Inflammatory macrophage treated with lipopolysaccharide for 4 hours (primary cell): ENCODE data around the gene PA2G4.

ENCODE experiments used
- DNase-seq: peaks from one replicate; pipeline ENCODE4 v3.0.0-alpha.2; 2020

The PA2G4 gene

DNA sequence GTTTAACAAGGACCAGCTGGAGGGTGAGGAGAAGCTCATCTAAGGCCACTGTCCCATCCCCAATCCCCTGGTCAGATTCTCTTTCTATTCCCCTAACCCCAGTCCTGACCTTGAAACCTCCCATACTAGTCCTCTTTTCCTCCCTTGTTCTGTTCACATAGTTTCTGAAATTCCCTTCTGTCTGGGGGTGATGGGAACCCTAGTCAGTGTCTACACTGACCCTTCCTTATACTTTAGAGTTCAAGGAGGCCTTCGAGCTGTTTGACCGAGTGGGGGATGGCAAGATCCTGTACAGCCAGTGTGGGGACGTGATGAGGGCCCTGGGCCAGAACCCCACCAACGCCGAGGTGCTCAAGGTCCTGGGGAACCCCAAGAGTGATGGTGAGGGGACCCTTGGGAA, 50.5 kb downstream of the PA2G4 start:
- DNase-seq, result no peak

DNA sequence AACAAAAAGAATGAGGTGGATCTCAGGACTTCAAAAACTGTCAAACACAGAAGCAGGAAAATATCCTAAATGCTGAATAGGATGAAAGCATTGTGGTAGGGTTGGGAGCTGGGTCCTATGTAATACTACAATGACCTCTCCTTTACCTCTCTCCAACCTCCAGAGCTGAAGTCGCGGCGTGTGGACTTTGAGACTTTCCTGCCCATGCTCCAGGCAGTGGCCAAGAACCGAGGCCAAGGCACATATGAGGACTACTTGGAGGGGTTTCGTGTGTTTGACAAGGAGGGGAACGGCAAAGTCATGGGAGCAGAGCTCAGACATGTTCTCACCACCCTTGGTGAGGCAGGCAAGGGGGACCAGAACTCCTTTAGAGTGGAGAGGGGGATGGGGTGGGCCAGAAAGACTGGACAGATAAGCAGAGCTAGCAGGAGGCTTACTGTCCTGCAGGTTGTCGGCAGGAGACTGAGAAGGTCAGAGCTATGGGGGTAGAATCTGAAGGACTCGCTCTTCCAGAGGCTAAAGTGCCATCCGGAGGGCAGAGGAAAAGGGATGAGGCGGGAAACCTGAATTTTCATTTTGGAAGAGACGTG, 51.0 kb downstream of the PA2G4 start:
- no peak for DNase-seq

DNA sequence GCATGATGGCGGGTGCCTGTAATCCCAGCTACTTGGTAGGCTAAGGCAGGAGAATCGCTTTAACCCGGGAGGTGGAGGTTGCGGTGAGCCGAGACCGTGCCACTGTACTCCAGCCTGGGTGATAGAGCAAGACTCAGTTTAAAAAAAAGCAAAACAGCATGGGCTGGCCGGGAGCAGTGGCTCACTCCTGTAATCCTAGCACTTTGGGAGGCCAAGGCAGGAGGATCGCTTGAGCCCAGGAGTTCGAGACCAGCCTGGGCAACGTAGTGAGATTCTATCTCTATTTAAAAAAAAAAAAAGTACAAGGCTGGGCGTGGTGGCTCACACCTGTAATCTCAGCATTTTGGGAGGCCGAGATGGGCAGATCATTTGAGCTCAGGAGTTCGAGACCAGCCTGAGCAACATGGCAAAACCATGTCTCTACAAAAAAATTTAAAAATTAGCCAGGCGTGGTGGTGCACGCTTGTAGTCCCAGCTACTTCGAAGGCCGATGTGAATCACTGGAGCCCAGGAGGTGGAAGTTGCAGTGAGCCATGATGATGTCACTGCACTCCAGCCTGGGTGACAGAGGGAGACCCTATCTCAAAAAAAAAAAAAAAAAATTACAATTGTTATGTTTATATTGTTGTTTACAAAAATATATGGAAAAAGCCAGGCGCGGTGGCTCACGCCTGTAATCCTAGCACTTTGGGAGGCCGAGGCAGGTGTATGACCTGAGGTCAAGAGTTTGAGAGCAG, 52.3 kb downstream of the PA2G4 start:
- peak; percentile 39 for DNase-seq

DNA sequence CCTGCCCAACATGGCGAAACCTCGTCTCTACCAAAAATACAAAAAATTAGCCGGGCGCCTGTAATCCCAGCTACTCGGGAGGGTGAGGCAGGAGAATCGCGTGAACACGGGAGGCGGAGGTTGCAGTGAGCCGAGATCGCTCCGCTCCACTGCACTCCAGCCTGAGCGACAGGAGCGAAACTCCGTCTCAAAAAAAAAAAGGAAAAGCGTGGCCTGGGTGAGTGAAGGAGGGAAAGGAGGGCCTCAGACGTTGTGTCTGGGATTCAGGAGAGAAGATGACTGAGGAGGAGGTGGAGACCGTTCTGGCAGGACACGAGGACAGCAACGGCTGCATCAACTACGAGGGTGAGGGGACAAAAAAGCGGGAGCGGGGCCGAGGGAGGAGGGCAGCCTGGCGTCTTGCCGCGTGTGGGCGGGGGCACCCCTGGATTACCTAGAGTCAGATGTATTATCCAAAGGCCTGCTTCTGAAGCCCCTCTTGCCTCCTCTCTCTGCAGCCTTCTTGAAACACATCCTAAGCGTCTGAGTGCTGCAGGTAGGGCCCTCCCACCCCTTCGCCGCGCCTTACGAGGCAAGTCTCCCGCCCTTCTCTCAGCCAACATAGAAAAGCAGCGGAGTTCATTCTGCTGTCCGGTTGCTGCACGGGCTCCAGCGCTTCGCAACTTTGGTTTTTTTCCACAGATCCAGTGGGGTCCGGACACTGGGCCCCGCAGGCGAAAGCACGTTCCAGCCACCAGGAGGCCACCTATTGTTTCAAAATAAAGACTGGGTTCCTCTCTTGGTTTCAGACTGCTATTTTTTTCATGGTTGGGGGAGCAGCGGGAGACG, 53.1 kb downstream of the PA2G4 start:
- DNase-seq, result peak; percentile 61

DNA sequence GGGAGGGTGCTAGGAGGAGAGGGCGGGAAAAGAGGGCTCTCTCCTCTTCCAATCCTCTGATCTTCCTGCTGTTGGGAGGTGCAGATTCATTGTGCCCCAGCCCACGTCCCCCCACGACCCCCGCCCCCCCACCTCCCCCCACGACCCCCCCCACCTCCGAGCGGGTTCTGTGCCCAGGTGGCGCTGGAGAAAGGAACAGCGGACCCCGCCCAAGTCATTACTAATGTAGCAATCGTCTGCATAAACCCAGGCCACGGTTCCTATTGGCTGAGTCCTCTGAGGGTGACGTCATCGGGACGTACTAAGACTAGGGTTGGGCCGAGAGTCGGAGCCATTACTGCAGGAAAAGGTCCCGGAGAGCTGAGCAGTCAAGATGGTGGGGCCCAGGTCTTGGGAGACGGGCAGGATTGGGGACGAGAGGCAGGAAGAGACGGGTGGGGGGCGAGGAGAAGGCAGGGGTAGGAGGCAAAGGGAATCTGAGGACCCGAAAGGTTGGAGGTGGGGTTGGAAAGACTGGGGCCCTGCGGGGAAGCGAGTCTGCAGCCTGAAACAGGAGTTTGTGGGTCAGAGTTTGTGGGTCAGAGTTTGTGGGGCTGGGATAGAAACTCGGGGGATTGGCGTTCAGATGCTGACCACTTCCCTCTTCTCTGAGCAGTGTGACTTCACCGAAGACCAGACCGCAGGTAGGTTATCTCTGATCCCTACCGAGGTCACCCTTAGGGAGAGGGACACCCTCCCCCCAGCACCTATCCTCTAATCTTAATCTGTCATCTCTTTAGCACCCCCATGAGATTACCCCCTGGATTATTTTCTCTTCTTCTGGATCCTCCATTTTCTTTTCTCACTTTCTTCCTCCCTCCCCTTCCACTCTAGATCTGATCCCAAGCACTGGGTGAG, 53.9 kb downstream of the PA2G4 start, which contains the start of gene MYL6:
Gene MYL6 (plus strand): TSS at position 331 of the 897 bp plus-strand sequence. CDS start 43 bp downstream, at position 374.
- peak; percentile 98 for DNase-seq

DNA sequence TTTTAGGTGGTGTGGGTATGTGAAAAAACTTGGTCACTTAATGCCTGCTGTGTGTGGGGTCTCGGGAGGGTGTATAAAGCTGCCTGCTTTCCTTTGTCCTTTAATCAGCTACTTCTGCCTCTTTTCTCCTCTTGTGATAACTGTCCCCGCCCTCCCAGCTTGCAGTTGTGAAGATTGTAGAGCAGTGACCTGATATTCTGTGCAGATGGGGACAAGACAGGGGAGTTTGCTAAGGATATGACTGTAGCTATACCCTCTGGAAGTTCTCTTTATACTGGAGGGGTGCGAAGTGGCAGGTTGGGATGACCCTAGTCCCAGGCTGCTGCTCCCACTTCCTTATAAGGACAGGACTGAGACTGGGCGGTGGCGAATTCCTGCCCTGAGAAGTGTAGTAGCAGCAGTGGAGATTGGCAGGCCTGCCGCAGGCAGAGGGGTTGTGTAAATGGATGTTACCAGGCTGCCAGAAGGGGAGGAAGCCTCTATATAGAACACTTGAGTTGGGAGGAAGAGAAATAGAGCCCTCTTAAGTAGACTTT, 54.6 kb downstream of the PA2G4 start:
- DNase-seq, result peak; percentile 67

DNA sequence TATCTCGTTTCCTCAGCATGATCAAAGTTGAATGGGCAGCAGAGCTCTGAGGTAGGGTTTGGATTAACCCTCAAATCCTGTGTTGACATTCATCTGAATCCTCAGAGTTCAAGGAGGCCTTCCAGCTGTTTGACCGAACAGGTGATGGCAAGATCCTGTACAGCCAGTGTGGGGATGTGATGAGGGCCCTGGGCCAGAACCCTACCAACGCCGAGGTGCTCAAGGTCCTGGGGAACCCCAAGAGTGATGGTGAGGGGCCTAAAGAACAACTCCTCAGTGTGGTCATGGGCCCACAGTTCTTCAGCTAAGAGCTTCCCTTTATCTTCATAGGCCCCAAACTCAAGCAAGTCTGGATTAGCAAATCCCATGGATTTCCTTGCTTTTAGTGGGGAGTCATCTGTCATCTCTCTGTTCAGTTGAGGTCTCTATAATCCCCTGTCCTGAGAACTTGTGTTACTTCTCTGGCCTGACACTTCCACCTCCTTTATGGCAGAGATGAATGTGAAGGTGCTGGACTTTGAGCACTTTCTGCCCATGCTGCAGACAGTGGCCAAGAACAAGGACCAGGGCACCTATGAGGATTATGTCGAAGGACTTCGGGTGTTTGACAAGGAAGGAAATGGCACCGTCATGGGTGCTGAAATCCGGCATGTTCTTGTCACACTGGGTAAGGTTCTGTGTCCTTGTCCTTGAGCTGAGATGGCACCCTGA, 55.3 kb downstream of the PA2G4 start:
- DNase-seq, result no peak

DNA sequence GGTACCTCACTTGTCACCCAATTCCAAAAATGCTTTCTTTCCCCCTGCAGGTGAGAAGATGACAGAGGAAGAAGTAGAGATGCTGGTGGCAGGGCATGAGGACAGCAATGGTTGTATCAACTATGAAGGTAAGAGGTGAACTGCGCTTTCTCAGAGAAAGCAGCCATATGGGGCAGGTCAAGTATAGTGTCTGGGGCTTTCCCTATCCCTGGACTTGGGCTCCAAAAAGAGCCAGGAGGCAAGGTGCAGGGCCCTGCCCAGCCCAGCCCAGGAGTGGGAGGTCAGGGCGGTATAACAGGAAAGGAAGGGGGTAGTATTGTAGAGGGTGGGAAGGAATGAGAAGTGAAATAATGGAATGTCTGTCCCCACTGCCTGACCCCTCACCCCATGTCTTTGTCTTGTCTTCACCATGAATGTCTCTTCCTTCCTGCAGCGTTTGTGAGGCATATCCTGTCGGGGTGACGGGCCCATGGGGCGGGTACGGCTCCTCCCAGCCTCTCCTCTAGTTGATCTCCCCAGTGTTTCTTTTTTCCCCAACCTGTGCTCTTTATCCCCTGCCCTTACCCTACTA, 55.9 kb downstream of the PA2G4 start:
- peak; percentile 34 for DNase-seq

DNA sequence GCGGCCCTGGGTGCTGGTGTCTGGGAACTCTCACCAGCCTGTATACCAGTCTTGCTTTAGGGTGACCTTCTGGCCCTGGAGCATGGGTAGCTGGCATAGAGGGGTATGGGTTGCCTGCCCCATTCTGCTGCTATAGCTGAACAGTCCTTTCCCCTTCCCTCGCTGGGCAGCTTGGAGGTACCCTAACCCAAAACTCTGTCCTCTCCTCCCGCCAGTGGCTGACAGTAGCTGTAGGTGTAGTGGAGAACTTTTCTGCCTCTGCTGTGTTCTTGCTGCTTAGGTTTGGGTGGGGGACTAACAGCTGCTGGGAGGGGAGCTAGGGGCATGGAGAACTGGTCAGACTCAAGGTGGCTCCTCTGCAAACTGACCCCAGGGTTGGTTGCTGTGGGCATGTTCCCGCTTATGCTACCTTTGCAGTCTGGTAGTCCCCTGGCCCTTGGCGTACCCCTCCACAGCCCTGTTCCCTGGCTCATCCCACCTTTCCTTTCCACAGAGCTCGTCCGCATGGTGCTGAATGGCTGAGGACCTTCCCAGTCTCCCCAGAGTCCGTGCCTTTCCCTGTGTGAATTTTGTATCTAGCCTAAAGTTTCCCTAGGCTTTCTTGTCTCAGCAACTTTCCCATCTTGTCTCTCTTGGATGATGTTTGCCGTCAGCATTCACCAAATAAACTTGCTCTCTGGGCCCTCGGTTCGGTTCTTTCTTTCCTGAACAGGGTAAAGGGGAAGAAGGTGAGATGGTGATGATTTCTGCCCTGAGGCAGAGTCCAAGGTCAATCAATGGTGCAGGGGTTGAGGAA, 56.7 kb downstream of the PA2G4 start:
- no peak for DNase-seq

DNA sequence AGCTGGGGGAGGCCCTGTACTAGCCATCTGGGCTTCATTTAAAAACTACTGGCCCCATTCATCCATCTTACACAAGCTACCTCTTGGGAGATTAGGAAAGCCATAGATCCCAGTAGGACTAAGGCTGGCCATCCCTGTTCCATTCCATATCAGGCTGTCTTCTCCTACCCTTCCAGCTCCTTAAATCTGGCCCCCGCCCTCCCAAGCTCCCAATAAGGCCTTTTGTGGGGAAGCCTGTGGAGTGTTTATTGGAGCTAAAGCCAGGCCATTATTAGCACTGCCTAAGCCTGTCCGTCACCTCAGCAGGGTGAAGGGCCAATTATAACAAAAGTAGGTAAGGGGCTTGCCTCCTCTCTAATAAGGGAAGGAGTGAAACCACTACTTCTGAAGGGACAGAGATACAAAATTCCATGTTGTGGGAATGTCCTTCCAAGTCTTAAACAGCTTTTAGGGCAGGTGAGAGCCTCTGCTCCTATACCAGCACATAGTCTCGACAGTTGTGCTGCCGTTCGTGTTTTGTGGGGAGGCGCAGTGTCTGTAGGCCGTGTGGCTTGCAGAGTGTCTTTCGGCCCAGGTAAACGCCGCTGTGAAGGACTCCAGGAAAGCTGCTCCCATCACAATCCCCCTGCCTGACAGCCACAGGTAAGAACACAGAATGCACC, 57.5 kb downstream of the PA2G4 start:
- DNase-seq, result no peak

DNA sequence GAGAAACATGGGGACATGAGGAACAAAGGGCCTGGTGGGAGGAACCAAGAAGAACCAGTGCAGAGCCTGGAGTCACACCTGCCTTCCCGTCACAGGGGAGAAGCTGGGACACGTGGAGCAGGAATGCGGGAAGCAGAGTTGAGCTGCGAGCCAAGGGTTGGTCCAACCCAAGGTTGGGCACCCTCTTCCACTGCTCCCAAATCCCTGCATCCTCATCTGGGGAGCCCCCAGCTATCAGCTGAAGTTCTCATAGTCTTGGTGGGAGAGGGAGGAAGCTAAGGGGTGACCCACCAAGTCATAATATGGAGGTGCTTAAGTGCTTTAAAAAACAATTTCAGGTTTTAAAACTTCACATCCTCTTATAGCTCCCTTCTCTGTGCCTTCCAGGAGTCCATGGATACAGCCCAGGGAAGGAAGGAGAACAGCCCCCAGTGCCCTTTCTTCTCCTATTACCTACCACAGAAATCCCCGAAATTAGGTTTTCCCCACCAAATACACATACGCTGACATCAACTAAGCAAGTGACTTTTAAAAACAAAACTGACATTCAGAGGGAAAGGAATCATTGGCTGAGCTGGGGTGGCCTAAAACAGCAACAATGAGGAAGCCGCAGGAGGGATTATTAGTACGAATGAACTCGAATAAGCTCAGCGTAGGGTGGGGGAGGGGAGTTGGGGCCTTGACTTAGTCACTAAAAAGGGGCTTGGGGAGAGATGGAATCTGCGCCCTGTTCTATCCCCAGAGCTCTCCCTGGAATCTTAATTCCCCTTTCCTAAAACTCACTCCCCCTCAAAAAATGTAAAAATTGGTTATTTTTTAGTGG, 58.3 kb downstream of the PA2G4 start:
- no peak for DNase-seq
